GM19238 (cell line): ENCODE results near the gene DCAF6.

Source experiments
- DNase-seq: peaks from one replicate; pipeline ENCODE4 v3.0.0; 2011; ENCODE audit warnings: low spot score; ENCODE audit not compliant: insufficient read length

Gene DCAF6

DNA sequence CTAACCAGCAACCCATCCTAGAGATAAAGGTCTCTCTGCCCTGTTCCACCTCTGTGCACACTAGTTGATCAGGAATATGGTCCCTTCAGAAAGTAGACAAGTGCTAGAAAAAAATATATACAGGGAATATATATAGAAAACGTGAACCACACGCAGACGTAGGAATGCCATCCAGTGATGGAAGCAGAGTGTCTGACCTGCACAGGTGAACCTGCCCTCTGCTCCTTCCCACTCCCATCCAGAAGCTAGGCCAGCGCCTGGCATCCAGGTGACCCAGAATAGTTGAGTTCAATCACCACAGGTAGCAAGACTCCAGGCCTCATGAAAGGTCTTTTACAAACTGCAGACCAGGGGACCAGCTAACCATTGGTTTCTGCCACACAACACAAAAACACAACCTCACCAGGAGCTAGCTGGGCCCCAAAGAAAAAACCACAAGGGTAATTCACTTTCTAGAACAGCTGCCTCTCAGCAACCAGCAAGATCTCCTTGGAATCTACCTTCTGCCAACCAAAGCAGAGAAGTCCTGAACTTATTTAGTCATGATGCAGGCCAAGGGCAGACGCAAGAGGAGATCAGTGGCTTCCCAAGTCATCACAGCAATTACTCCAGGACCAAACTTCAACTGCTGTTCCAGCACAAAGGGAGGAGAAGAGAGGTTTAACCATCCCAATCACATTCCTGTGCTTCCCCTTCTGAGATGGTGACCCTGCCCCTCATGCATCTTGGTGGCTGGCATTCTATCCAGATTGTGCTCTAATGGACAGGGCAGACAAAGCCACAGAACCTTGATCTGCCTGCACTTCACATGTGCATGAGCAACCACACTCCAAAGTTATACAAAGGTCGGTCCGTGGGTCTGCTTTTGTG, 147.2 kb downstream of the DCAF6 start:
- DNase-seq, result no peak

DNA sequence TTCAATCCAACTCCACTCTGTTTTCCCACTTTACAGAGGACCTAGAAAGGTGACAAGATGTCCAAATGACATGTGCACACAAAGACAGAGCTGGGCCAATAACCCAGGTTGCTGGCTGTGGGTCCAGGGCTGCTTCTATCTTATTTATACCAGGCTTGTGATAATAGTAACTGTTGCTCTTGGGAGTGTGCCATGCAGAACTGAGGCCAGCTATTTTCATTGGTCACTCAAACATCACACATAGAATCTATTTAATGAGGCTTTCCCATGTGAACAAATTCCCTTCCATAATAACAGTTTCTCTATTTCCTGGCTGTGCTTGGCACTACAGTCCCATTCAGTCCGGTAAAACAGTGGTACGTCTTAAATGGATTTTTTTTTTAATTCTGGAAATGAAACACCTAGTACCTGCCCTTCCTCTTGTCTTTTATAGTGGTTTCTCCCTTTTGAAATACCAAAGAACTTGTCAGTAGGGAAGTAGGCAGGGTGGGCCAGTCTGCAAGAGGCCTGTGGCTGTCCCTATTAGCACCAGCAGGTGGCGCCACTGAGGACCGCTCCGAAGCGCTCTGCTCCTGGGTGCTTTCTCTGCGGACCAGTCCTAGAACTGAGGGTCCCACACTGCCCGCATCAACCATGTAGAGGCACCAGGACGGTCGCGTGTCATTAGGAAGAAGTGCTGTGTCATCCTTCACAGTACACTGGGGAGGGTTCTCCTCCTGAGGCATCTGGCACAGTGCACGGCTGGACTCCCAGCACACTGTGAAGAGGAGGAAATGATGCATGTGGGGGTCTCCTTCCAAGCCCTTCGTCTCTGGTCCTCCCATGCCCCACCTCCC, 148.1 kb downstream of the DCAF6 start:
- peak; percentile 50 for DNase-seq

DNA sequence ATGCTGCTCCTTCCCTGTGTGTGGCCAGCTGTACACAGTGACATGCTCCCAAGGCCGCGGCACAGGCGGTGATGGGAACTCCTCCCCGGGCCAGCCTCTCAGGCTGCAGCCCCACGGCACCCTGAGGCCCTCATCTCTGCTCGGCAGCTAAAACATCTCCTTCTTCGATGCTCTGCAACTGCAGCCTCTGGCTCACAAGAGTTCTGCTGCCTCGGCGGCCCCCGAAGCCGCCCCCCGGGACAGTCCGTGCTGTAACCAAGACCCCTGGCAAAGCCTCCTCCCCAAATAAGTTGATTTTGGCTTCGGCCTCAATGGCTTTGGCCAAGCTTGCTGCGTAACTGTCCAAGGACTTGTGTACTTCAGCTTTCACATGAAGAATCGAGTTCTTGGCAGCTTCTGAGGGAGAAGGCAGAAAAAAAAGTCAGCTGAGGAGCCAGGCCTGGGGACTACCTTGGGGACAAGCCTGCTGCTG, 149.0 kb downstream of the DCAF6 start:
- no peak for DNase-seq

DNA sequence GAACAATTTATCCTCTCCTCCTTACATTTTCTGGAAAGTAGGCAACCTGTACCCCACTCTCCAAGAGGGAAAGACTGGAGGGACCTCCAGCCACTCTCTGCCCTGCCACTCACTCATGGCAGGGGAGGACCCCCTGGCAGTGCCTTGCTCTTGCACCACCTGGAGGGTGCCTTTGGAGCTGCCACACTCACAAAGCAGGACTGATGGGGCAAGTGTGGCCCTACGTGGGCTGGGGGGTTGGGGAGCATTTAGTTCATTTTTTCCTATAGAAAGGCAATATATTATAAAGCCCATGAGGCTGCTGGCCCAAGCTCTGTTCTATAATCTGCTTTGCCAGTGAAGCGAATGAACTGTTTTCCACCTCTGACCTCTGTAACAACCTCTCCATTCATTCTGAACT, 150.0 kb downstream of the DCAF6 start:
- DNase-seq, result no peak

DNA sequence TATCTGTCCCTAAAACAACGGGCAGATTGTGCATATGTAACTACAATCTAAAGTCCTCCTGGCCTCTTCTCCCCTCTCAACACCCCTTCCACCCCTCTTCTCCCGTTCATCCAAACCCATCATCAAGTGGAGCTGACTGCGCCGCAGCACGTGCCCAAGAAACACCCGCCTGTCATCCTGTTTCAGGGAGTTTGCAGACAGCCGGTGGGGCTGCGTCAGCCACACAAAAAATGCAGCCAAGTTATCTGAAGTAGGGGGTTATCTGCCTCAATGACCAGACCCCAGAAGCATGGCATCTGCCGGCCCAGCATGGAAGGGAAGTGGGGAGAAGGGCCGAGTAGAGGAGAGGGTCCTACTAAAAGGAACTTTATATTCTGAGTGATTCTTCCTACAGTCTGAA, 151.2 kb downstream of the DCAF6 start:
- DNase-seq, result no peak

DNA sequence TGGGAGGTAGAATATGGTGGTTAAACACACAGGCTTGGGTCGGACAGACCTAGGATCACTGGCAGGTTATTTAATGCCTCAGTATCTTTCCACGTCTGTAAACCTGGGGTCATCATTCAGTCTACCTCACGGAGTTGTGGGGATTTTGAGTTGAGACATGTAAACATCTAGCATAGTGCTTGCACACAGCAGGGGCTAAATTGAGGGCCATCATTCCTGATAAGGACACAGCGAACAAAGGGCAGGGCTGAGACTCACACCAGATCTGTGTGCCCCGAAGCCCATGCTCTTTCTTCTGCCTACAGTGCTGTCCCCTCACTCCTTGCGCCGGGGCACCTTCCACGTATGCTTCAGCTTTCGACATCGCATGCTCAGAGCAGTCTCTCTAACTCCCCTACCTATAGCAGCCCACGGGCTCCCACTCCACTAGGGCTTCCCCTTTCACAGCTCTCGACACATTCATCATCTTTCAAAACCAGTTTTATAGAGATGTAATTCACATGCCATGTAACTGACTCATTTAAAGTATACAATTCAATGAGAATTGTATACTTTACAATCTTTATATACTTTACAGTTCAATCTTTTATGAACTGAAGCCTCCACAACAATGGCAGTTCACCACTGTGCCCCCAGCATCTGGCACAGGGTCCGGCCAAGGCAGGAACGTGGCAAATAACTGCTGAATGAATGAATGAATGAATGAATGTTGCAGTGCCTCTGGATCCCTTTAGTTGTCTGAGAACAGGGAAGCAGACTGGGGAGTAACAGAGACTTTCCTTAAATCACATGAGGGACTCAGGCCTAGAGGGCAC, 152.2 kb downstream of the DCAF6 start:
- no peak for DNase-seq

DNA sequence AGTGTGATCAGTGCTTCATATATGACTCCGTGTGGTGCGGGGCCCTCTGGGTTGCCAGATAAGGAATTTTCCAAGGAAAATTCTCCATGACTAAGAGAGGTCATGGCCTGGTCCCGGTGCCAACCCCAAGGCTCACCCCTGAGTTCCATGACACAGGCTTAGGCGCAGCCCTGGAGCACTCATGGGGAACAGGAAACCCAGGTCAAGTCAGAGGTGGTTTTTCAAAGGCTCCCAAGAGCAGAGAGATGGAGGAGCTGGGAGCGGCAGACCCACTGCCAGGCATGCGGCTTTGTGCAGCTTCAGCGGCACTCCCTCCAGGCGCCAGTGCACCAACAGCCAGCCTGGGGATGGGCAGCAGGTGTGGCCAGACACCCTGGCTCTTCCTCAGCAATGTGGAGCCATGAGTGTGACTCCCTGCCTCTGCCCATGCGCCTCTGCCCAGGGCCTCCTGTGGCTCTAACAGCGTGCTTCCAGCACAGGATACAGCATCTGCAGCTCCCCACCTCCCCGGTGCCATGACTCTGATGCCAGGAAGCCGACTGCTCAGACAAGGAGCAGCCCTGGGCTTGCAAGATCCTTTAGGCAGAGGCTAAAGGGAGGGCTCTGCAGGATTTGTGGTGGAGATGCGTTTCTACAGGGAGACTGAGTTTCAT, 153.0 kb downstream of the DCAF6 start:
- no peak for DNase-seq

DNA sequence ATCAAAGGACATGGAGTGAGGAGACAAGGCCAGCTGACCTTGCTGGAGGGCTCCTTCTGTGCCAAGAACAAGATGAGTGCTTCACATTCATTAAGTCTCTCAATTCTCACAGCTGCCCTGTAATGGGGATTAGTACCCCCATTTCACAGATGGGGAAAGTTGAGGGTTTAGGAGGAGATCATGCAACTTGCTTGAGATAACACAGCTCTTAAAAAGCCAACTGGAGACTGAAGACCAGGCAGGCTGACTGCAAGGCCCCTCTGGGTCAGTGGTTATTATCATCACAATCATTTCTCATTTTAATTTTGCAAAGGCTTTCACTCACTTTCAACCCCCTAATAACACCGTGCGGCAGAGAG, 153.5 kb downstream of the DCAF6 start:
- no peak for DNase-seq

DNA sequence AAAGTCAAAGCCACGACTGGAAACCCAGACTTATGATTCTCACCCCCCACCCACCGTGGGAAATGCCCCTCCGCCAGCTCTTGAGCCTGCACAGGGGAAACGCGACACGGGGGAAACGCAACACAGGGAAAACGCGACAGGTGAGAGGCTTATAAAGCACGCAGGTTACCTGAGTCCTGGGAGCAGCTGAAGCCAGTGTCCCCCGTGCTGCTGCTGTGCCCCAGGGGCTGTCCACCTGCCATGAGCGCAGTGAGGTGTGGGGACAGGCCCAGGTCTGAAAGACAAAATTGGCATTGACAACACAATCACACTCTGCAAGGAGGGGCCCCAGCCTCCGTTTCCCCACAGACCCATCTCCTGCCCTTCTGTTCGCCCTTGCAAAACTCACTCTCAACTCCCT, 153.9 kb downstream of the DCAF6 start:
- DNase-seq, result no peak

DNA sequence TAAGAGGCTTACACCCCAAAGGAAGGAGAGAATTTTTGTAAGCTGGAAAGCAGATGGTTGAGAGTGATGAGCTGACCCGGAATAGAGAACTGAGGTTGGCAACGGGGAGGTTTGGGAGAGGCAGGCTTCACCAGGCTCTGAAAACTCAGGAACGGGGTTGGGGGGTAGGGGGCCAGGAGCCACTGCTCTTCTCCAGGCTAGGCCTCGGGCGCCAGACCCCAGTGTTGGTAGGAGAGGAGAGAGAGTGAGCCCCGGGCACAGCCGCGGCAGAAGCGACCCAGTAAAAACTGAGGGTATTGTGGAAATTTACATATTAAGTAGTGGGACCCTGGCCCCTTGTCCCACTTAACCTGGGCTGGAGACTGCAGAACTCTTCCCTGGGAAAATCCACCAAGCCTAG, 154.6 kb downstream of the DCAF6 start:
- no peak for DNase-seq

DNA sequence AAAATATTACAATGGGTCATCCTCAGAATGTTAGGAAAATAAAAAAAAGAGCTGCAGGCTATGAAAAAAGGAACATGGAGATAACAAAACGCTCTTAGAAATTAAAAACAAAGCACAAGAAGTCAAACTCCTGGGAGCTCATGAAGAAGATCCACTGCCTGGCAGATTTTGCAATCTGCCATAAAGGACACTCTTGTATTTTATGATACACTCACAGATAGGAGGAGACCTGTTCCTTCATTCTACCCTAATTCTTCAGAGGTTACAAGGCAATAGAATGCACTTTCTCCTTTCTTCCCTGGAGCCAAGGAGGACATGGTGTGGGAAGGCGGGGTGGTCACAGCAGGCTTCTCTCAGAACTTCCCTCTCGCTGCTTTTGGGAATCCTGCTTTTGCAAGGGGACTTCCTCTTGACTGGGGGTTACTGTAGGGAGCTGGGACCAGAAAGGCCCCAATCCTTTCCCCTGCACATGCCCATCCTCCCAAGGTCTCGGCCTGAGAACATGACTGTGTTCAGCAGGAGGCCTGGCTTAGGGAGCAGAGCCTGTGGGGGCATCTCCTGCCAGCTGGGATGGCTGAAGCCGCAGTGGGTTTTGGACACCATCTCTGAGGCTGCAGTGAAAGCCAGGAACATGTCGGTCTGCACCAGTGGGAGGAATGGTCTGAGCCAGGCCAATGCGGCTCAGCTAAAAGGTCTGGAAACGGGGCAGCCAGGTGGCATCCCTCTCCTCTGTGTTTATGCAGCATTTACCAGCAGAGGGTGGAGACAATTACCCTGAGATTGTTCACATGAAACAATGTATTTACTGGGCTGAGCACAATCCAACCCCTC, 155.5 kb downstream of the DCAF6 start:
- DNase-seq, result no peak

DNA sequence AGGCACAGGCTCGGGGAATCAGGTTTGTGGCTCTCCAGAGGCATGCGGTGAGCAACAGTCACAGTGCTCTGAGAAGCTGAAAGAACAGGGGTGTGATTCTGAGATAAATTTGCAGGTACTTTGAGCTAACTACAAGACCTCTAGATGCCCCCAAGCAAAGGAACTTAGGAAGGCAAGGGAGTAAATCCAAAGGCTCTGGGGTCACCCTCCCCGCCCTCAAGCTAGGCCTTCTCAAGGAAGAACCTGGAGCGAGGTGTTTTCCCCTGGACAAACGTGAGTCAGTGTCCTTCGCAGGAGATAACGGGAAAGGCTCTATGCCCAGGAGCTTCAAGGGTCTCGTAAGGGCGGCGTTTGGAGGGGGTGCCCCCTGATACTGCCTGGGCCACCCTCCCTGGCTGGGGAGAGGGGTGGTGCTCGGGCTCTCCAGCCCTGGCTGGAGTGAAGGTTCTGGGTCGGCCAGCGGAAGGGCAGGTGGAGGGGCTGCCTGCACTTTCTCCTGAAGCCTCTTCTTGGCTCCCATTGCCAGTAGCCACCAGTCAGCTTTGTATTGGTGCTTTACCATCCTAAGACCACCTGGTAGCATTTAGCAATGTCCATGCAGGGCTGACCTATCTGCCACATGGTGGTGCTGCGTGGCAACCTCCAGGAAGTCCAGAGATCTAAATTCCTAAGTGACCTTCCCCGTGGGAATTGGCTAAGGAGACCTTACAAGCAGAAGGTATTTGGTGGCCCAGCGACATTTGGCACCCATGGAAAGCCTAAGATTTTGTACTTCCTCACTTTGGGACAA, 156.3 kb downstream of the DCAF6 start:
- no peak for DNase-seq

DNA sequence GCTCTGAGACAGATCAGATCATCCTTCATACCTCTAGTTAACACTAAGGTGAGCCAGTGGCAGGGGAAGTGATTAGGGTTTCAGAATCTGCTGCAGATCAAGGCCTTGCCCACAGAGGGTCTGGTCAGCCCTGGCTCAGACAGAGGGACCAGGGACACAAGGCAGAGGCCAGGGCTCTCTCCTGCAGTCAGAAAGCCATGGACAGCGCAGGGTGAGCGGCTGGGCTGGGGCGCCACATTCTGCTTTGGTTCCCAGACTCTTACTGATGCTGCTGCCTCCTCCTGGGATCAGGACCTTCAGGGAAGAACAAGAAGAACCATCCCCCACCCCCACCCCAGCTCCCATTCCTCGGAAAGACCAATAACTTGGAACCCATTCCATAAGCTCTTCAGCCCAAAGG, 157.1 kb downstream of the DCAF6 start:
- DNase-seq, result no peak

DNA sequence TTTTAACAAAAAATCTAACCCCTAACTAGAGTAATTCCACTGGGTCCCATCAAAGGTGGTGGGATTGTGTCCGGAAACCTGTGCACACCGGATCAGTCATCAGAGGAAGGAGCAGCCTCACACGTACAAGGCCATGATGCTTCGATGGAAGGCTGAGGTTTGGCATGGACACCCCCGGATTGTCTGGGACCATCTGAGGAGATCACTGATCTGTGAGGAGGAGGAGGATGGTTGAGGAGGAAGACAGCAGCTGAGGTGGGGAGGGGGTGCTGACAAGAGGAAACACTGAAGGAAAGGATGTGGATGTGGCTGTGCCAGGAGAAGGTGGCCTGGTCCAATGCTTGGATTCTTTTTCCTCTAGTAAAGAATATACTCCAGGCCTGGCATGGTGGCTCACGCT, 159.0 kb downstream of the DCAF6 start:
- DNase-seq, result no peak

DNA sequence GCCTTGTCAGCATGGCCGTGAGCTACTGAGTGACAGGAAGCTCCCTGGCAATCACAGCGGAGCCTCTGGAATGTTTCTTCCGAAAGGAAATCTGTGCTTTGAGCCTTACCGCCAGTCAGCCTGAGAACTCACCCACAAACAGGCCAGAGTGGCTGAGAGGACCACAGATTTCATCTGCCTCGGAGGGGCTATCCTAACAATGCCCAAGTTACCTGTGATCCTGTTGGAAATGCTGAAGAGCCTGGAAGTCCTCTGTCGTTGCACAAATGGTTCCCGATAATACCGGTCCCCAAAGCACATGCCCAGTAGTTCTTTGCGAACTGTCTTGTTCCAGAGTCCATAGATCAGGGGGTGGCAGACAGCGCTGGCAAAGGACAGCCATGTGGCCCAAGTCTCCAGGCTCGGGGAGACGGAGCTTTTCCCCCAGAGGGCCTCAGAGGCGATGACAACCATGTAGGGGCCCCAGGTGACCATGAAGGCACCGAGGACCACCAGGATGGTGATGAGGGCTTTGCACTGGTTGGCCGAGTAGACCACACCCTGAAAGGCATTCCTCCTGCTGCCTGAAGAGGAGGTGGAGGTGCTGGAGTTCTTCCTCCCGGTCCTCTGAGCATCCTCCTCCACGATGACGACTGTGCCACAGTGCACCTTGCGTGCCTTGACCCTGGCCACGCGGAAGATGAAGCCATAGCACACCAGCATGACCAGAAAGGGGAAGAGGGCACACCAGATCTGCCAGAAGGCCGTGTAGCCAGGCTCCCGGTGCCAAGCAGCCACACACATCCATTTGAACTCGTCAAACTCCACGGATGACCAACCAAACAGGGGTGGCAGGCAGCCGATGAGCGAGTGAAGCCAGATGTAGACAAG, 160.0 kb downstream of the DCAF6 start:
- no peak for DNase-seq

DNA sequence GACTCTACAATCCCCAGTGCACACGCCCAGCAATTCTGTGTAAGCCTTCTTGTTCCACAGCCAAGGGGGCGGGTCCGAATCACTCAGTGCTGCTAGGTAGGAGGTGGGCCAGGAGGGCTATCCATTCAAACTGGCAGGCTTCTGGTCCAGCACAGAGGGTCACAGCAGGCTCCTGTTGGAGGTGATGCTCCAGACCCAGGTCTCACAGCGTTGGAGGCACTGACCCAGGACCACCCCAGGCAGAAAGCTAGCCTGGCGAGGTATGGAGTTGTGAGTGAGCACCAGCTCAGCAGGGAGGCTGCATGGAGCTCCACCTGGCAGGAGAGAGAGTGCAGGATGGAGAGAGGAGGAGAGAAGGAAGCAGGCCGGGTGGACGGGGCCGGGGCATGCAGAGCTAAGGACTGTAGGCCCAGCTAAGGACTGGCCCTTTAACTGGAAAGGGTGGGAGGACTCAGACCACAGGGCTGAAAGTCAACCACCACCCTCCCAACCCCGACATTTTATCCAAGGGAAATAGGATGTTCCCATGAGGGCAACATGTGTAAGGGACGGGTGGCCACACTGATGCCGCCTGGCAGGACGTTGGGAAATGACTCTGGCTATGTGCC, 161.5 kb downstream of the DCAF6 start:
- no peak for DNase-seq

DNA sequence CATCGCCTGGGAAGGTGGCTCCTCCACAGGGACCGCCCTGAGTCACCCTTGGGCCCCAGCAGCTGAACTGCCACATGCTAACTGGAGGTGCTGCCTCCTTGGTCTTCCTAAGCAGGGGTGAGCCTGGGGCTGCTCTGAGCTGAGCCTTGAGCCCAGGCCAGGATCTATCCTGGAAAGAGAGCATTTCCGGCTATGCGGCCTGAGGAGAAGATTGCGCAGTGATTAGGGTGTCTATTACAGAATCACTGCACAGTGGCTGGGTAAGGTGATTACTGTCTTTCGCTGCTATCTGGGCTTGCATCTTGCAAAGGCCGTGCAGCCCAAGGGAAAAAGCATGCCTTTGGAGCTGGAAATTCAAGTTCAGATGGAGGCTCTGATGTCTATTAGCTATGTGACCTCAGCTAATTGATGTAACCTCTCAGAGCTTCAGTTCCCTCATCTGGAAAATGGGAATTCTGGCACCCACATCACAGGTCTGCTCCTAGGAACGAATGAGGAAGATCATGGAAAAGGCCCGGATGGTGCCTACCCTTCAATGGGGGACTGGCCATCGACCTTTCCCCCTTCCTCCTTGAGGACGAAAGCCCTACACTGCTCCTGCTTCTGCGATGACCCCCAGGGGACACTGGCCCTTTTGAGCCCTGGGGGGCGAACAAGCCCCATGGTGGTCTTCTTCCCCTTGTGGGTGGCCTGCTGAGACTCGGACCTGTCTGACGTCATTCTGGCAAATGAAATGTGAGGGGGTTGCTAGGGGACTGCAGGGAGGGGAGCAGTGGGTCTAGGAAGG, 162.2 kb downstream of the DCAF6 start:
- DNase-seq, result no peak
